Upper lobe of left lung (tissue), 4 donors: ENCODE measurements around the gene ELK3.

Source experiments
- EP300 ChIP-seq, 4 donors: sonication (generic); formaldehyde crosslinking; IDR thresholded peaks; one replicate each; pipeline ENCODE4 v1.5.1; 2017; ENCODE audit warnings: antibody characterized with exemption in 4 of 4, control low read depth in 2 of 4
- POLR2A ChIP-seq, 4 donors: fragments of 450-650 bp; IDR thresholded peaks; one replicate each; pipeline ENCODE4 v1.5.1; 2016 to 2017; ENCODE audit warnings: antibody characterized with exemption in 4 of 4, mild to moderate bottlenecking in 2 of 4
- TF ChIP-seq, protein P1 (sequence below), 6 experiments: fragments of 450-650 bp in 4 of 6; fragments of 200-600 bp in 2 of 6; sonication (generic) in 2 of 6; IDR thresholded peaks; one replicate each; pipeline ENCODE4 v1.5.1; 2016 to 2019; ENCODE audit warnings: antibody characterized with exemption in 6 of 6

DNA sequence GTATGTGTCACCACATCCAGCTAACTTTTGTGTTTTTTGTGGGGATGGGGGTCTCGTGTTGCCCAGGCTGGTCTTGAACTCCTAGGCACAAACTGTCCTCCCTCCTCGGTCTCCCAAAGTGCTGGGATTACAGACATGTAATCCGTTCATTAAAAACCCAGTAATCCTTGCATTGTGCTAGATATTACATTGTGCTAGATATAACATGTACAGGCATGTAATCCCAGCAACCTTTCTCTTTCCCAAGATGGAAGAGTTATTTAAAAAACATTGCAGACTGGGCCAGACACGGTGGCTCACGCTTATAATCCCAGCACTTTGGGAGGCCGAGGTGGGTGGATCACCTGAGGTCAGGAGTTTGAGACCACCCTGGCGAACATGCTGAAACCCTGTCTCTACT lies 19.7 kb downstream of the ELK3 start:
- TF ChIP-seq, protein P1, sequence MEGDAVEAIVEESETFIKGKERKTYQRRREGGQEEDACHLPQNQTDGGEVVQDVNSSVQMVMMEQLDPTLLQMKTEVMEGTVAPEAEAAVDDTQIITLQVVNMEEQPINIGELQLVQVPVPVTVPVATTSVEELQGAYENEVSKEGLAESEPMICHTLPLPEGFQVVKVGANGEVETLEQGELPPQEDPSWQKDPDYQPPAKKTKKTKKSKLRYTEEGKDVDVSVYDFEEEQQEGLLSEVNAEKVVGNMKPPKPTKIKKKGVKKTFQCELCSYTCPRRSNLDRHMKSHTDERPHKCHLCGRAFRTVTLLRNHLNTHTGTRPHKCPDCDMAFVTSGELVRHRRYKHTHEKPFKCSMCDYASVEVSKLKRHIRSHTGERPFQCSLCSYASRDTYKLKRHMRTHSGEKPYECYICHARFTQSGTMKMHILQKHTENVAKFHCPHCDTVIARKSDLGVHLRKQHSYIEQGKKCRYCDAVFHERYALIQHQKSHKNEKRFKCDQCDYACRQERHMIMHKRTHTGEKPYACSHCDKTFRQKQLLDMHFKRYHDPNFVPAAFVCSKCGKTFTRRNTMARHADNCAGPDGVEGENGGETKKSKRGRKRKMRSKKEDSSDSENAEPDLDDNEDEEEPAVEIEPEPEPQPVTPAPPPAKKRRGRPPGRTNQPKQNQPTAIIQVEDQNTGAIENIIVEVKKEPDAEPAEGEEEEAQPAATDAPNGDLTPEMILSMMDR (IDR thresholded peaks at IDR 0.05) = no peak
- no peak for TF ChIP-seq EP300 (IDR thresholded peaks at IDR 0.05)
- TF ChIP-seq POLR2A (IDR thresholded peaks at IDR 0.05) = no peak
